ENCODE measurements around the gene EPB41L3. TPM values are rescaled to one million over a fixed set of nuclear protein-coding genes. Genes with fewer than 3 reads are reported as not detected.

Gene EPB41L3
- total and polyA plus RNA-seq, 10 of the 15 experiments (the other 5 are each of a cell fraction or from before 2014, with no cell fraction given), result 0.11 to 0.69 (median 0.23) TPM; not detected in 6

- H4K20me1 ChIP-seq (ENCODE audit: control insufficient read depth, insufficient read depth), result no peaks in the 10 kb centered on the region
- CTCF ChIA-PET, result no interaction called here
- no peak overlapping the region for H2AFZ ChIP-seq (ENCODE audit: control insufficient read depth, low read depth, low read length)
- H3K4me2 ChIP-seq (ENCODE audit: control insufficient read depth, insufficient read depth), result no peak overlapping the region
- TF ChIP-seq WRNIP1 (IDR thresholded peaks at IDR 0.05; ENCODE audit: borderline replicate concordance, low read depth, low read length) (no peak), MTA3 (IDR thresholded peaks at IDR 0.05; ENCODE audit: borderline replicate concordance, low read length) (no peak), PML (IDR thresholded peaks at IDR 0.05; ENCODE audit: low read length) (no peak), RBBP5 (conservative IDR thresholded peaks at IDR 0.05) (no peak), RUNX3 (IDR thresholded peaks at IDR 0.05; ENCODE audit: low read length) (no peak), IKZF1 (conservative IDR thresholded peaks at IDR 0.05) (no peak)
- TF ChIP-seq, protein P1, sequence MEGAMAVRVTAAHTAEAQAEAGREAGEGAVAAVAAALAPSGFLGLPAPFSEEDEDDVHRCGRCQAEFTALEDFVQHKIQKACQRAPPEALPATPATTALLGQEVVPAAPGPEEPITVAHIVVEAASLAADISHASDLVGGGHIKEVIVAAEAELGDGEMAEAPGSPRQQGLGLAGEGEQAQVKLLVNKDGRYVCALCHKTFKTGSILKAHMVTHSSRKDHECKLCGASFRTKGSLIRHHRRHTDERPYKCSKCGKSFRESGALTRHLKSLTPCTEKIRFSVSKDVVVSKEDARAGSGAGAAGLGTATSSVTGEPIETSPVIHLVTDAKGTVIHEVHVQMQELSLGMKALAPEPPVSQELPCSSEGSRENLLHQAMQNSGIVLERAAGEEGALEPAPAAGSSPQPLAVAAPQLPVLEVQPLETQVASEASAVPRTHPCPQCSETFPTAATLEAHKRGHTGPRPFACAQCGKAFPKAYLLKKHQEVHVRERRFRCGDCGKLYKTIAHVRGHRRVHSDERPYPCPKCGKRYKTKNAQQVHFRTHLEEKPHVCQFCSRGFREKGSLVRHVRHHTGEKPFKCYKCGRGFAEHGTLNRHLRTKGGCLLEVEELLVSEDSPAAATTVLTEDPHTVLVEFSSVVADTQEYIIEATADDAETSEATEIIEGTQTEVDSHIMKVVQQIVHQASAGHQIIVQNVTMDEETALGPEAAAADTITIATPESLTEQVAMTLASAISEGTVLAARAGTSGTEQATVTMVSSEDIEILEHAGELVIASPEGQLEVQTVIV (IDR thresholded peaks at IDR 0.05; ENCODE audit: borderline replicate concordance, partially characterized antibody), result no peak
- TF ChIP-seq, protein P2, sequence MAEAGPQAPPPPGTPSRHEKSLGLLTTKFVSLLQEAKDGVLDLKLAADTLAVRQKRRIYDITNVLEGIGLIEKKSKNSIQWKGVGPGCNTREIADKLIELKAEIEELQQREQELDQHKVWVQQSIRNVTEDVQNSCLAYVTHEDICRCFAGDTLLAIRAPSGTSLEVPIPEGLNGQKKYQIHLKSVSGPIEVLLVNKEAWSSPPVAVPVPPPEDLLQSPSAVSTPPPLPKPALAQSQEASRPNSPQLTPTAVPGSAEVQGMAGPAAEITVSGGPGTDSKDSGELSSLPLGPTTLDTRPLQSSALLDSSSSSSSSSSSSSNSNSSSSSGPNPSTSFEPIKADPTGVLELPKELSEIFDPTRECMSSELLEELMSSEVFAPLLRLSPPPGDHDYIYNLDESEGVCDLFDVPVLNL (IDR thresholded peaks at IDR 0.05; ENCODE audit: low read depth, low read length), result no peak
- SMC1A ChIA-PET (ENCODE audit: uncharacterized antibody, unreplicated experiment), result interaction anchor here (1.6 kb wide), 1 partner anchor 58 kb away, joined by 3 read pairs; no protein-coding TSS in a partner anchor
- WGBS (ENCODE audit: insufficient coverage, insufficient replicate concordance, low lambda C conversion rate, missing lambda C conversion rate), result 15% methylated on average over 4 of the region's 4 CpGs
- no peak for ATAC-seq
- RAD21 ChIA-PET (ENCODE audit: unreplicated experiment), result no interaction called here
- no TSS peak for BruUV-seq (replicated peaks)
- POLR2A ChIA-PET, result no interaction called here
- no peak overlapping the region for H3K4me3 ChIP-seq
- FAIRE-seq, result no peak
- H3K36me3 ChIP-seq (ENCODE audit: control insufficient read depth in 2 of 2, insufficient read depth in 2 of 2, low read length in 1 of 2), result no peaks in the 10 kb centered on the region
- no peaks in the 10 kb centered on the region for H3K9me3 ChIP-seq (replicated peaks; ENCODE audit: control insufficient read depth, insufficient read depth, low read length)
- in situ Hi-C loops (cut with MboI) (no loop called here), intact Hi-C loops (cut with micrococcal nuclease; ENCODE audit: unreplicated experiment) (no loop called here)
- no peaks in the 10 kb centered on the region for H3K27me3 ChIP-seq (replicated peaks in 1 of 2; ENCODE audit: control insufficient read depth in 2 of 2, insufficient read depth in 2 of 2, low read length in 1 of 2)
- no peak overlapping the region for H3K27ac ChIP-seq (ENCODE audit: control insufficient read depth, insufficient read depth)
- H3K79me2 ChIP-seq (ENCODE audit: control insufficient read depth, insufficient read depth, low read length), result no peaks in the 10 kb centered on the region
- H3K9ac ChIP-seq (ENCODE audit: control insufficient read depth, insufficient read depth, low read length), result no peak overlapping the region
- no peak for DNase-seq (ENCODE audit: low read depth, low spot score)
- H3K4me1 ChIP-seq (ENCODE audit: control insufficient read depth, insufficient read depth, low read length), result no peaks in the 10 kb centered on the region
These were observed 109.4 kb downstream of the EPB41L3 start for GRCh38 chr18:5434425-5434824.

Data from GM12878 (cell line).